Hepatocyte (in vitro differentiated cells): ENCODE data around the gene AGBL4.

ENCODE experiments used
- CTCF ChIP-seq: fragments of 200-600 bp; sonication (generic); IDR thresholded peaks from 2 replicates; pipeline ENCODE4 v1.5.1; 2016; ENCODE audit warnings: antibody characterized with exemption, mild to moderate bottlenecking; ENCODE audit not compliant: poor library complexity
- EZH2 ChIP-seq: fragments of 200-600 bp; sonication (generic); IDR thresholded peaks from 2 replicates; pipeline ENCODE4 v1.6.1; 2016; ENCODE audit warnings: antibody characterized with exemption, mild to moderate bottlenecking, borderline replicate concordance

GRCh38 chr1:48858200-48858920 is 1165.4 kb downstream of the AGBL4 start:
- TF ChIP-seq EZH2: no peak
- no peak for TF ChIP-seq CTCF
